ENCODE data around the gene HOXB3.

GRCh38 chr17:48577946-48578615 is 12.0 kb downstream of the HOXB3 start, which contains the start of gene HOXB4:
- TF ChIP-seq CTCF (conservative IDR thresholded peaks at IDR 0.05 in 1 of 2, IDR thresholded peaks at IDR 0.05 in 1 of 2; ENCODE audit: extremely low read depth in 1 of 2, insufficient read depth in 1 of 2, low read depth in 1 of 2, low read length in 2 of 2) (no peak), EZH2 (IDR thresholded peaks at IDR 0.05; ENCODE audit: borderline replicate concordance, low read length) (no peak)

Measured in mammary epithelial cell (primary cell).